Epithelial cell of esophagus (primary cell): ENCODE measurements around the gene ZNF365.
"Not testable (repeated sequence)": the region's sequence is repeated elsewhere in the genome, so short reads cannot be mapped to it uniquely, and the experiment has no call there.

Experiments used
- DNase-seq: peaks from one replicate; pipeline ENCODE4 v3.0.0; 2010; ENCODE audit warnings: low read depth
- H3K4me3 ChIP-seq: 2 replicates; pipeline ENCODE4 v1.5.1; 2011; ENCODE audit warnings: mild to moderate bottlenecking, low read length, control low read depth
- TF ChIP-seq, protein P1 (sequence below): IDR thresholded peaks from 2 replicates; pipeline ENCODE4 v1.5.1; 2011; ENCODE audit warnings: low read depth, mild to moderate bottlenecking, low read length, control low read depth, inconsistent platforms; ENCODE audit not compliant: insufficient read depth; ENCODE audit errors: missing control alignments

The ZNF365 gene

DNA sequence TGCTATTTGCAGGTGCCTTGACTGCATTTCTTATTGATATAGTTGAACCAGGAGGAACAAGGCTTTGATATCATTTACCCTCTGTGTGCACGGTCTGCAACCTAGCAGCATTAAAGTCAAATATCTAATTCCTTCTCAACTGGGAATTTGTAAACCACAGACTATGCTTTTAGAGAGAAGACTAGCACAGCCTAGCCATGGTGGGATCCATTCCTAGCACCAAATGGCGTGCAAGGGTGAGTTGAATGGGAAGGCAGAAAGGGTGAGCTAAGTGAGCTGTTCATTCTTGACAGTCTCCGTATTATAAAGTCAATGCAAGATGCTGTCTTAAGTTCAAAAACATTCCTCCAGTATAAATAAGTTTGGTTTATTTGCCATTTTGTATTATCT is 2.9 kb downstream of the ZNF365 start:
- DNase-seq = no peak
- H3K4me3 ChIP-seq = no peak overlapping the region
- TF ChIP-seq, protein P1, sequence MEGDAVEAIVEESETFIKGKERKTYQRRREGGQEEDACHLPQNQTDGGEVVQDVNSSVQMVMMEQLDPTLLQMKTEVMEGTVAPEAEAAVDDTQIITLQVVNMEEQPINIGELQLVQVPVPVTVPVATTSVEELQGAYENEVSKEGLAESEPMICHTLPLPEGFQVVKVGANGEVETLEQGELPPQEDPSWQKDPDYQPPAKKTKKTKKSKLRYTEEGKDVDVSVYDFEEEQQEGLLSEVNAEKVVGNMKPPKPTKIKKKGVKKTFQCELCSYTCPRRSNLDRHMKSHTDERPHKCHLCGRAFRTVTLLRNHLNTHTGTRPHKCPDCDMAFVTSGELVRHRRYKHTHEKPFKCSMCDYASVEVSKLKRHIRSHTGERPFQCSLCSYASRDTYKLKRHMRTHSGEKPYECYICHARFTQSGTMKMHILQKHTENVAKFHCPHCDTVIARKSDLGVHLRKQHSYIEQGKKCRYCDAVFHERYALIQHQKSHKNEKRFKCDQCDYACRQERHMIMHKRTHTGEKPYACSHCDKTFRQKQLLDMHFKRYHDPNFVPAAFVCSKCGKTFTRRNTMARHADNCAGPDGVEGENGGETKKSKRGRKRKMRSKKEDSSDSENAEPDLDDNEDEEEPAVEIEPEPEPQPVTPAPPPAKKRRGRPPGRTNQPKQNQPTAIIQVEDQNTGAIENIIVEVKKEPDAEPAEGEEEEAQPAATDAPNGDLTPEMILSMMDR = no peak

GRCh38 chr10:62377966-62378365 is 3.8 kb downstream of the ZNF365 start:
- no peak overlapping the region for H3K4me3 ChIP-seq
- TF ChIP-seq, protein P1 = no peak
- DNase-seq = no peak

GRCh38 chr10:62378877-62379276 is 4.7 kb downstream of the ZNF365 start:
- not testable (repeated sequence) for DNase-seq

DNA sequence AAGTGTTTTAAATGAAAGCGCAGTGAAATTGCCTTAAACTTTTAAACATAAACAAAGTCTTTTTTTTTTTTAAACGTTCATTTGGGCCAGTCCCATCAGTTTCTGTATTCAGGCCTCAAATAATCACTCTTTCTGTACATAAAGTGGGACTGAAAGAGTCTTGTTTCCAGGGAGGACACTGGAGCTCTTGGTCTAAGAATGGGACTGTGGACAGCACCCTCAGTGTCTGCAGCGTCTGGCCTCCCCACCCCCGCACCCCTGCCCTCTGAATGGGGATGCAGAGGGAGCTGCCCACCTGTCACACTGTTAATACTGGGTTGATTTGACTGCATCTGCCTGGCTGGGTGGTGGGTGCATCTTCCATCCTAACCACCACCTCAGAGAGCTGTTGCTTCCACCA is 5.2 kb downstream of the ZNF365 start:
- no peak overlapping the region for H3K4me3 ChIP-seq
- TF ChIP-seq, protein P1 = no peak
- DNase-seq = no peak

More at GRCh38 chr10:62378877-62379276, 4.7 kb downstream of the ZNF365 start:
- H3K4me3 ChIP-seq = not testable (repeated sequence)

- DNase-seq = peak; percentile 94
- TF ChIP-seq, protein P1 = no peak
- H3K4me3 ChIP-seq = no peak overlapping the region
These were observed 5.8 kb downstream of the ZNF365 start for GRCh38 chr10:62380016-62380415.

- TF ChIP-seq, protein P1 = no peak
- no peak overlapping the region for H3K4me3 ChIP-seq
- DNase-seq = peak; percentile 21
These were observed 7.4 kb downstream of the ZNF365 start for GRCh38 chr10:62381385-62382102.

DNA sequence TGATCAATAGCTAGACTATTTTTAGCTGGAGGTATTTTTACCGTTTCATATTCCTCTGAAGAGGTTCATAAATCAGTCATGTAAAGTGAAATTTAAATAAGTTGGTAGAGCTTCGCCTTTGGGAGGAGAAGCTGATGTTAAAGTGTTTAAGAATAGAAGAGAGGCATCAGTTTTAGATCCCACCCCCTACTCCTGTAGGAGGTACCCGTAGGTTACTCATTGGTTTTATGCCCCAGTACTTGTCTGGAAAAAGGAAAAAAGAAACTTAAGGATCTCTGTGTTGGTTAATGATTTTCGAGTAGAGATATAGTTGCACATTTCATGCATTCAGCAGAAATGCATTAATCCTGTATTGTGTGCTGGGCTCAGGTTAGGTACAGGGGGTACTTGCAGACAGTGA is 8.7 kb downstream of the ZNF365 start:
- DNase-seq = no peak
- no peak overlapping the region for H3K4me3 ChIP-seq
- TF ChIP-seq, protein P1 = no peak
